ENCODE measurements around the gene PDIA6.

DNA sequence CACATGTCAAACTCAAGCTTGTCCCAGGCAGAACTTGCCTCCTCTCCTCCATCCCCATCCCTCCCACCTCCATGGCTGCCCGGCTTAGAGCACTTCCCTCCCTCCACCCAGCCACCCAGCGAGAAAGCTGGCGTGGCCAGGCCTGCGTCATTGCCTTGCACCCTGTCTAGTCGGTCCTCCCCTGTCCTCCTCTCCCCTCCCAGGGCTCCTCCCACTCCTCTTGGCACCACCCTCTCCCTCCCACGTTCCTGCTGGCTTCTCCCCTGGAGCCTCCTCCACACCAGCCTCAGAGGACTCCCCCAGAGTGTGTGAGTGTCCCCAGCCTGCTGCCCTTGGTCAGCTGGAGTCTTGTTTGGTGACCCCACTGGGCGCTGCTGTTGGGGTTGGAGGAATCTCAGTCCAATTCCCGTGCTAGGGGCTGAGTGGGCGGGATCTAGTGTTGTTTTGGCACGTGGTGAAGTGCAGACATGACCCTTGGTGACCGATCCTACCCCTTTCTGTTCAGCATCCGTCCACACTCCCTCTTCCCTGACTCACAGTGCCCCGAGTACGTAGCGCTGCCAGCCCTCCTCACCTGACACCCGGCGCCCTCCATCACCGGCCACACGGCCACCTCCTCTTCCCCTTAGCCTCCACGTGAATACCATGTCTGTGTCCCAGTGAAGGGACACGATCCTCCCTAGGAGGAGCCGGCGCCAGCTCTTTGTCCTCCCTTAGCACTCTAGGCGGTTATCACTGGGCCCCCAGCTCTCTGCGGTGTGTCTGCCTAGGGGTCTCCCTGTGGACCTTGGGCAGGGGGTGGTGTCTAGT, 49.7 kb downstream of the PDIA6 start:
- TF ChIP-seq GATA2 (IDR thresholded peaks at IDR 0.05; ENCODE audit: low read depth, low read length) (no peak), GATA3 (IDR thresholded peaks at IDR 0.05; ENCODE audit: low read depth, low read length) (no peak)

All from SH-SY5Y (cell line).